Esophagus muscularis mucosa (tissue), 4 donors: ENCODE data around the gene NOX3.

ENCODE experiments used
- CTCF ChIP-seq, 3 experiments: fragments of 200-600 bp in 2 of 3; fragments of 450-650 bp in 1 of 3; sonication (generic) in 2 of 3; IDR thresholded peaks; one replicate each; pipeline ENCODE4 v1.5.1; 2017 to 2019; ENCODE audit warnings: antibody characterized with exemption in 3 of 3, mild to moderate bottlenecking in 2 of 3, moderate library complexity in 1 of 3
- EP300 ChIP-seq: sonication (generic); formaldehyde crosslinking; IDR thresholded peaks from one replicate; pipeline ENCODE4 v1.6.1; 2017; ENCODE audit warnings: antibody characterized with exemption
- POLR2A ChIP-seq: fragments of 450-650 bp; IDR thresholded peaks from one replicate; pipeline ENCODE4 v1.6.1; 2017; ENCODE audit warnings: antibody characterized with exemption, moderate library complexity, mild to moderate bottlenecking, low read depth
- POLR2AphosphoS5 ChIP-seq, 2 donors: sonication (generic); formaldehyde crosslinking; IDR thresholded peaks; one replicate each; pipeline ENCODE4 v1.6.1; 2017; ENCODE audit warnings: antibody characterized with exemption in 2 of 2

GRCh38 chr6:155432293-155432692 is 23.3 kb downstream of the NOX3 start:
- no peak for TF ChIP-seq CTCF (IDR thresholded peaks at IDR 0.05)
- no peak for TF ChIP-seq EP300
- no peak for TF ChIP-seq POLR2A
- TF ChIP-seq POLR2AphosphoS5 (IDR thresholded peaks at IDR 0.05), result no peak
